Trophoblast cell (in vitro differentiated cells and primary cell): ENCODE measurements around the gene COCH.

Experiments used
- DNase-seq, 2 donors: peaks; one replicate each; pipeline ENCODE4 v3.0.0-alpha.2; 2016
- H2AFZ ChIP-seq: 2 replicates; pipeline ENCODE4 v1.6.1; 2013; ENCODE audit warnings: low read length, moderate library complexity, mild to moderate bottlenecking; ENCODE audit not compliant: insufficient read depth, poor library complexity
- H2AK5ac ChIP-seq: 2 replicates; pipeline ENCODE4 v1.6.1; 2013; ENCODE audit warnings: mild to moderate bottlenecking, low read length
- H2BK120ac ChIP-seq: 2 replicates; pipeline ENCODE4 v1.6.1; 2013; ENCODE audit warnings: low read length, mild to moderate bottlenecking, moderate library complexity; ENCODE audit not compliant: insufficient read depth, poor library complexity
- H2BK12ac ChIP-seq: 2 replicates; pipeline ENCODE4 v1.6.1; 2013; ENCODE audit warnings: mild to moderate bottlenecking, low read length, moderate library complexity
- H2BK5ac ChIP-seq: 2 replicates; pipeline ENCODE4 v1.6.1; 2013; ENCODE audit warnings: low read length, low read depth, moderate library complexity, mild to moderate bottlenecking; ENCODE audit not compliant: poor library complexity
- H3K14ac ChIP-seq: 2 replicates; pipeline ENCODE4 v1.6.1; 2013; ENCODE audit warnings: mild to moderate bottlenecking, low read length
- H3K18ac ChIP-seq: 2 replicates; pipeline ENCODE4 v1.6.1; 2013; ENCODE audit warnings: mild to moderate bottlenecking, low read length
- H3K23ac ChIP-seq: 2 replicates; pipeline ENCODE4 v1.6.1; 2013; ENCODE audit warnings: low read length
- H3K27ac ChIP-seq: 2 replicates; pipeline ENCODE4 v1.5.1; 2013; ENCODE audit warnings: low read depth, mild to moderate bottlenecking, inconsistent platforms, low read length, moderate library complexity
- H3K27me3 ChIP-seq: 2 replicates; pipeline ENCODE4 v1.6.1; 2013; ENCODE audit warnings: inconsistent platforms, mild to moderate bottlenecking, low read length, moderate library complexity; ENCODE audit not compliant: insufficient read depth
- H3K36me3 ChIP-seq, 2 experiments: 1 replicate in 1 of 2; 2 replicates in 1 of 2; pipeline ENCODE4 v1.6.1; 2013; ENCODE audit warnings: low read length in 2 of 2, mild to moderate bottlenecking in 2 of 2, moderate library complexity in 1 of 2; ENCODE audit not compliant: insufficient read depth in 2 of 2, control insufficient read depth in 1 of 2
- H3K4ac ChIP-seq: 2 replicates; pipeline ENCODE4 v1.6.1; 2013; ENCODE audit warnings: low read depth, mild to moderate bottlenecking, low read length, moderate library complexity
- H3K4me1 ChIP-seq, 2 experiments: 1 replicate in 1 of 2; 2 replicates in 1 of 2; pipeline ENCODE4 v1.6.1; 2013; ENCODE audit warnings: low read length in 2 of 2, mild to moderate bottlenecking in 2 of 2, moderate library complexity in 1 of 2; ENCODE audit not compliant: insufficient read depth in 2 of 2, control insufficient read depth in 1 of 2
- H3K4me2 ChIP-seq: 2 replicates; pipeline ENCODE4 v1.6.1; 2013; ENCODE audit warnings: inconsistent platforms, mild to moderate bottlenecking, low read length, moderate library complexity
- H3K4me3 ChIP-seq: 2 replicates; pipeline ENCODE4 v1.5.1; 2013; ENCODE audit warnings: mild to moderate bottlenecking, low read depth, low read length, inconsistent platforms
- H3K79me1 ChIP-seq: one replicate; pipeline ENCODE4 v1.6.1; 2013; ENCODE audit warnings: low read length
- H3K79me2 ChIP-seq: 2 replicates; pipeline ENCODE4 v1.6.1; 2013; ENCODE audit warnings: low read length, mild to moderate bottlenecking; ENCODE audit not compliant: control insufficient read depth, insufficient read depth, poor library complexity
- H3K9ac ChIP-seq: 2 replicates; pipeline ENCODE4 v1.6.1; 2013; ENCODE audit warnings: mild to moderate bottlenecking, low read length
- H3K9me3 ChIP-seq: 2 replicates; pipeline ENCODE4 v1.6.1; 2013; ENCODE audit warnings: low read depth, mild to moderate bottlenecking, control low read depth, inconsistent platforms, low read length; ENCODE audit not compliant: insufficient read depth
- H4K12ac ChIP-seq: 2 replicates; pipeline ENCODE4 v1.6.1; 2013; ENCODE audit warnings: low read depth, mild to moderate bottlenecking, low read length, moderate library complexity
- H4K8ac ChIP-seq: 2 replicates; pipeline ENCODE4 v1.6.1; 2013; ENCODE audit warnings: low read depth, mild to moderate bottlenecking, low read length, moderate library complexity
- H4K91ac ChIP-seq: one replicate; pipeline ENCODE4 v1.6.1; 2013; ENCODE audit warnings: low read depth, mild to moderate bottlenecking, low read length, moderate library complexity
- WGBS: extraction: QIAGEN DNeasy Blood & Tissue Kit; methylation state at CpG from one replicate; pipeline ENCODE4 v1.1.7; 2013; ENCODE audit warnings: missing lambda C conversion rate; ENCODE audit not compliant: insufficient read length, insufficient coverage; ENCODE audit errors: extremely low coverage; 5-methylcytosine and 5-hydroxymethylcytosine counted together

The COCH gene

GRCh38 chr14:30938617-30939016 is 64.3 kb downstream of the COCH start:
- no peak overlapping the region for H2BK12ac ChIP-seq
- no peak overlapping the region for H2AFZ ChIP-seq
- no CpG with 5 or more reads among the region's 2 CpGs for WGBS
- H3K4me3 ChIP-seq, result no peak overlapping the region
- no peak overlapping the region for H3K4ac ChIP-seq
- no peaks in the 10 kb centered on the region for H3K9me3 ChIP-seq
- no peak overlapping the region for H4K91ac ChIP-seq
- H4K8ac ChIP-seq, result no peak overlapping the region
- no peak overlapping the region for H3K9ac ChIP-seq
- no peak overlapping the region for H3K23ac ChIP-seq
- no peaks in the 10 kb centered on the region for H3K27me3 ChIP-seq
- H2BK120ac ChIP-seq, result no peak overlapping the region
- H3K18ac ChIP-seq, result no peak overlapping the region
- no peak overlapping the region for H2AK5ac ChIP-seq
- peaks cover 0 to 3% of the 10 kb centered on the region in 2 experiments for H3K4me1 ChIP-seq
- H3K27ac ChIP-seq, result no peak overlapping the region
- H2BK5ac ChIP-seq, result no peak overlapping the region
- H4K12ac ChIP-seq, result no peak overlapping the region
- H3K14ac ChIP-seq, result no peak overlapping the region
- no peak for DNase-seq
- H3K4me2 ChIP-seq, result no peak overlapping the region
- no peaks in the 10 kb centered on the region for H3K79me2 ChIP-seq
- H3K36me3 ChIP-seq, result peaks cover 8 to 9% of the 10 kb centered on the region in 2 experiments
- no peaks in the 10 kb centered on the region for H3K79me1 ChIP-seq
